Measurements from ENCODE around the gene DNAJC6. TPM values are rescaled to one million over a fixed set of nuclear protein-coding genes. Genes with fewer than 3 reads are reported as not detected.

Gene DNAJC6
- total and polyA plus RNA-seq, 2 experiments from 2014 or later: 6.0 to 11.2 TPM

DNA sequence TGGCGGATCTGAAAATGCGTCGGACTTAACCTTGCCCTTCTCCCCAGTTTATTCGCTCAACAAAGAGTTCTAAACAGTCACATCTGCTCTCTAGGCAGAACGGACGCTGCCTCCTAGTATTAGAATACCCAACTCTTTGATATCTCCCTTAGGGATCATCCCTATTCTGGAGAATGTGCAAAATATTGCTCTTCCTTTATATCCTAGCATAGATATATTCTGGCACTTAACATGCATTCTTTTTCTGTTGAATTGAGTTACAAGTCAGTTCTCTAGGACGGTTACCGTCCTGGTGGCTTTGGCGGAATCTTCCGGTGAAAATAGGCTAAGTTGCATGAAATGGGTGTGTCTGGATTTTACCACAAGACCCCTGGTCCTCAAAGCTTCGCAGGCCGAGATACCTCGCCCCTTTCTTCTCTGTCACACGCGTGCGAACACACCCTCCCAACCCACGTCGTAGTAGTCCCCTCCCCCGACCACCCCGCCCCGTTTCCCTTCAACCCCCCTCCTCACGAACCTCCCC, 501 bp upstream of the DNAJC6 start:
- H4K20me1 ChIP-seq (ENCODE audit: insufficient read depth, poor library complexity, severe bottlenecking): no peaks in the 10 kb centered on the region
- H3K4me2 ChIP-seq: peak overlapping the region; percentile 100
- no peaks in the 10 kb centered on the region for H3K9me2 ChIP-seq (replicated peaks; ENCODE audit: insufficient read depth)
- 13% methylated on average over 20 of the region's 22 CpGs for WGBS (ENCODE audit: low lambda C conversion rate, missing lambda C conversion rate)
- no peaks in the 10 kb centered on the region for H3K9me3 ChIP-seq (ENCODE audit: low read depth)
- TF ChIP-seq CTCF (IDR thresholded peaks at IDR 0.05; ENCODE audit: poor library complexity) (no peak), EZH2 (IDR thresholded peaks at IDR 0.05; ENCODE audit: borderline replicate concordance) (no peak), EZH2phosphoT487 (IDR thresholded peaks at IDR 0.05; ENCODE audit: low read depth, severe bottlenecking, unreplicated experiment) (no peak)
- H3K4me3 ChIP-seq: peak overlapping the region; percentile 69
- no peak for DNase-seq (ENCODE audit: low spot score)
- no peaks in the 10 kb centered on the region for H3K79me2 ChIP-seq
- H3K36me3 ChIP-seq (replicated peaks; ENCODE audit: insufficient read depth, low read depth): no peaks in the 10 kb centered on the region
- peak overlapping the region; percentile 57 for H2AFZ ChIP-seq
- peaks cover 10% of the 10 kb centered on the region for H3K4me1 ChIP-seq (ENCODE audit: insufficient read depth)
- H3K27ac ChIP-seq: no peak overlapping the region
- H3K27me3 ChIP-seq: peaks cover 19% of the 10 kb centered on the region

DNA sequence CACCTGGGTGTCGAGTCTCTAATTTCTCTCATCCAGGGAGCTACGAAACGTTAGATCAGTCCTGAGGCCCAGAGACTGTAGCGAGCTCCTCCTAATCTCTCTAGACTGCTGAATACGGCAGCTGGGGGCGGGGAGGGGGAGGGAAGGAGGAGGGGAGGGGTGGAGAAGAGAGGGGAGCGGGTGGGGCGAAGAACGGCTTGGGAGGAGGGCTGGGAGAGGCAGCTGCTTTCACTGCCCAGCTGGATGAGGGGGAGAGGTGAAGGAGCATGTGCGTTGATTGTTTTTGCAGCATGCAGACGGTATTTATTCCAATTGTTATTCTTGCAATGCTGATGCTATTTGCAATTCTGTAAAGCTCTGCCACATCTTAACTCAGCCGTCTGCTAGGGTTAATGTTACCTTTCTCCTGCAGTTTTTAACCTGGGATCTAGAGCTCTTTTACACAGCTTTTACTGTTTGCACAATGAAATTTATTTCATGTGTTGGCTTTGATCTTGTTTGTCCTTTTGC, 790 bp downstream of the DNAJC6 start:
- peak overlapping the region; percentile 100 for H3K4me2 ChIP-seq
- H3K27me3 ChIP-seq: peaks cover 19% of the 10 kb centered on the region
- DNase-seq (ENCODE audit: low spot score): no peak
- H3K4me3 ChIP-seq: no peak overlapping the region
- no peaks in the 10 kb centered on the region for H4K20me1 ChIP-seq (ENCODE audit: insufficient read depth, poor library complexity, severe bottlenecking)
- TF ChIP-seq EZH2phosphoT487 (IDR thresholded peaks at IDR 0.05; ENCODE audit: low read depth, severe bottlenecking, unreplicated experiment): no peak
- no peak for TF ChIP-seq CTCF (IDR thresholded peaks at IDR 0.05; ENCODE audit: poor library complexity)
- no peak for TF ChIP-seq EZH2 (IDR thresholded peaks at IDR 0.05; ENCODE audit: borderline replicate concordance)
- H3K79me2 ChIP-seq: no peaks in the 10 kb centered on the region
- no peaks in the 10 kb centered on the region for H3K36me3 ChIP-seq (replicated peaks; ENCODE audit: insufficient read depth, low read depth)
- WGBS (ENCODE audit: low lambda C conversion rate, missing lambda C conversion rate): 9% methylated on average over 8 of the region's 12 CpGs
- H3K9me2 ChIP-seq (replicated peaks; ENCODE audit: insufficient read depth): no peaks in the 10 kb centered on the region
- no peaks in the 10 kb centered on the region for H3K9me3 ChIP-seq (ENCODE audit: low read depth)
- no peak overlapping the region for H2AFZ ChIP-seq
- H3K4me1 ChIP-seq (ENCODE audit: insufficient read depth): peaks cover 10% of the 10 kb centered on the region
- no peak overlapping the region for H3K27ac ChIP-seq

DNA sequence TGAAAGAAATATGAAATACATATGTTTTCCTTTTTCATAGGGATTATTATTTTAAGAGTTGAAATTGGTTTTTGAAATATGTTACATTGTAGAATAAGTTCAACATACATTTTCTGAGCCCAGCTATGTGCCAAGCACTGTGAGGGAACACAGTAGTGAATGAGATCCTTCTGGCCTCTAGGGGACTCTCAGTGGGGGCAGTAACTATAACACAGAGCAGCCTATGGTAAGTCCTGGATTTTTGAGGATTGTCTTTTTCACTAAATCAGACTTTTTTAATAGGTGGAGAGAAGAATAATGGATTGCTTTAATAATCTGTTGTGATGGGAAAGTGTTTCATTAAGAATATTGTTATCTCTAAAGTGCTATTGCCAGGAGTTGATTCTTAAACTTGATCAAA, 2.4 kb downstream of the DNAJC6 start:
- H3K27me3 ChIP-seq: peaks cover 19% of the 10 kb centered on the region
- no peaks in the 10 kb centered on the region for H3K36me3 ChIP-seq (replicated peaks; ENCODE audit: insufficient read depth, low read depth)
- no peak for DNase-seq (ENCODE audit: low spot score)
- no peak overlapping the region for H3K27ac ChIP-seq
- no peaks in the 10 kb centered on the region for H4K20me1 ChIP-seq (ENCODE audit: insufficient read depth, poor library complexity, severe bottlenecking)
- H3K4me2 ChIP-seq: no peak overlapping the region
- H3K4me1 ChIP-seq (ENCODE audit: insufficient read depth): peaks cover 10% of the 10 kb centered on the region
- H2AFZ ChIP-seq: no peak overlapping the region
- no peaks in the 10 kb centered on the region for H3K9me3 ChIP-seq (ENCODE audit: low read depth)
- TF ChIP-seq CTCF (IDR thresholded peaks at IDR 0.05; ENCODE audit: poor library complexity) (no peak), EZH2 (IDR thresholded peaks at IDR 0.05; ENCODE audit: borderline replicate concordance) (no peak), EZH2phosphoT487 (IDR thresholded peaks at IDR 0.05; ENCODE audit: low read depth, severe bottlenecking, unreplicated experiment) (no peak)
- no peak overlapping the region for H3K4me3 ChIP-seq
- no peaks in the 10 kb centered on the region for H3K9me2 ChIP-seq (replicated peaks; ENCODE audit: insufficient read depth)
- no peaks in the 10 kb centered on the region for H3K79me2 ChIP-seq

Measured in hepatocyte (in vitro differentiated cells).